HS-27A (cell line): Measurements from ENCODE around the gene FUOM.

Source experiments
- DNase-seq: peaks from one replicate; pipeline ENCODE4 v3.0.0-alpha.2; 2012; ENCODE audit warnings: low read depth, missing footprints

Gene FUOM

DNA sequence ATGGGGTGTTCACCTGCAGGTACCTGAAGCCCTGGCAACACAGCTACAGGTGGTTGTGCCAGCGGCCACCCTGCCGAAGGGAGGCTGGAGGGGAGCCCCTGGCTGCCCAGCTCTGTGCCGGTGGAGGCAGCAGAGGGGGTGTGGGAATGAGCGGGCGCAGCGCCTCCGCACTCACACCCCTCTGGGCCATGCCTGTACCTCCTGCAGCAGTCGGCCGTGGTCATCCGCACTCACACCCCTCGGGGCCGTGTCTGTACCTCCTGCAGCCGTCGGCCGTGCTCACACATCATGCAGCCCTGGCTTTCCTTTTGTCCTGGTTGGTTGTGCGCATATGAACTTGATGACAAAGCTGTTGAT lies 47.4 kb downstream of the FUOM start:
- DNase-seq: no peak

DNA sequence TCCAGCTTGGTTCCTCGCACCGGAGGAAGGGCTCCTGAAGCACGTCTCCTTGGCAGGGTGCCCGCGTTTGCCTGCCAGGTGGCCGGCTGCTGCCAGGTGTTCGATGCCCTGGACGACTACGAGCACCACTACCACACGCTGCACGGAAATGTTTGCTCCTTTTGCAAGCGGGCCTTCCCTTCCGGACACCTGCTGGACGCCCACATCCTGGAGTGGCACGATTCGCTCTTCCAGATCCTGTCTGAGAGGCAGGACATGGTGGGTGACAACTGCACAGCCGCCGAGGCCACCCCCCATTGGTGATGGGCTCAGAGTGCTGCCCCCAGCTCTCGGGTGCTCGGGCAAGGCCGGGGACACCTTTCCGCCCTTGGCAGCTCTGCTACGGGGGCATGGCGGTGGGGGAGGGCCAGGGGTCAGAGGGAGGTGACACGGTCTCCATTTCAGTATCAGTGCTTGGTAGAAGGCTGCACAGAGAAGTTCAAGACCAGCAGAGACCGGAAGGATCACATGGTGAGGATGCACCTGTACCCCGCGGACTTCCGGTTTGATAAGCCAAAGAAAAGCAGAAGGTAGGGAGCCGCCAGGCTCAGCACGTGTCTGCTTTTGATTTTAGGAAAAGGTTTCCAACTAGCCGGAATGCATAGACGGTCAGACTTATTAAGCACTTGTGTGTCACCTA lies 48.0 kb downstream of the FUOM start:
- DNase-seq: no peak

DNA sequence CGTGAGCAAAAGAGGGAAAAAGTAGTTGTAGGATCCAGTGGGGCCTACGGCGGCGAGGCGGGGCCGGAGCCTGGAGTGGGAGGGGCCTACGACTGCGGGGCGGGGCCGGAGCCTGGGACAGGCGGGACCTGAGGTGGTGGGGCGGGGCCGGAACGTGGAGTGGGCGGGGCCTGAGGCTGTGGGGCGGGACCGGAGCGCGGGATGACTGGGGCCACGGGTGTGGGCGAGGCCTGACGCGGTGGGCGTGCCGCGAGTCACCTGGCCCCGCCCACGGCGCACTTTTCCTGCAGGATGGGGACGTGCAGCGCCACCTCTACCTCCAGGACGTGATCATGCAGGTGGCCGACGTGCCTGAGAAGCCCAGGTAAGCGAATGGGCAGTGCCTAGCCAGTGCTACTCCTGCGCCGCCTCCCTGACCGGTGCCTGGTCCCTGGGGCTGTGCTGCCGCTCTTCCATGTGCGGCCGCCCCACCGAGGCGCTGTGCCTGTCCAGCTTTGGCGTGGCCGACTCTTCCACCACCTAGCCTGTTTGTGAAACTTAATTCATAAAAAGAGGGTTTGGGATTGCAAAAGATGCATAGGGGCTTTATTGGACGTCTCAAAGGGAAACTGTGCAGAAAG lies 48.6 kb downstream of the FUOM start:
- DNase-seq: no peak

DNA sequence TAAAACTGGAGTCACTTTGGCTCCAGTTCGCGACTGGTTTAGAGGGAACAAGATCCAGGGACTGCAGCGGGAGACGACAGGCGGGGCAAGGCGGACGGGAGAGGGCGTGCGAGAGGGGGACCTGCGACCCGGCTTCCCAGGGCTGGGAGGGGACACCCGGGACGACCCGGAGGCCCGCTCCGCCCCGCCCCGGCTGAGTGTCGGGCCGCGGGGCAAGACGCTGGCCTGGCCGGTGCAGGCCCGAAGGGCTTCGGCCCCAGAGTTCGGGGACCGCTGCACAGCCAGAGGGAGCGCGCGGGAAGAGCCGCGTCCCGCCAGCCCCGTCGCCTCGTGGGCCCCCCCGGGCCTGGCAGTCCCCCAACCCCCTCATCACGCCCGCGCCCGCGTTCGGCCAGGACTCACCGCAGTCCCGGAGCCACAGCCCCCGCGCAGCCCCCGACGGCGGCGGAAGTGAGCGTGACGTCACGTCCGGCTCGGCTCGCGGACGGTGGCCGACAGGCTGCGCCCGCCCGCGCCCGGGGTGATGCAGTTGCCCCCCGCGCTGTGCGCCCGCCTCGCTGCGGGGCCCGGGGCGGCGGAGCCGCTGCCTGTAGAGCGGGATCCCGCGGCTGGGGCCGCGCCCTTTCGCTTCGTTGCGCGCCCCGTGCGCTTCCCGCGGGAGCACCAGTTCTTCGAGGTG lies 49.3 kb downstream of the FUOM start, which contains the start of the genes TUBGCP2 and ZNF511:
TSS of gene TUBGCP2 (minus strand) at position 452 of the 679 bp plus-strand sequence. CDS start 5,931 bp downstream, outside the sequence.
TSS of gene ZNF511 (plus strand) at position 494 of the 679 bp plus-strand sequence. CDS start at position 524, 30 bp downstream.
- DNase-seq: no peak

DNA sequence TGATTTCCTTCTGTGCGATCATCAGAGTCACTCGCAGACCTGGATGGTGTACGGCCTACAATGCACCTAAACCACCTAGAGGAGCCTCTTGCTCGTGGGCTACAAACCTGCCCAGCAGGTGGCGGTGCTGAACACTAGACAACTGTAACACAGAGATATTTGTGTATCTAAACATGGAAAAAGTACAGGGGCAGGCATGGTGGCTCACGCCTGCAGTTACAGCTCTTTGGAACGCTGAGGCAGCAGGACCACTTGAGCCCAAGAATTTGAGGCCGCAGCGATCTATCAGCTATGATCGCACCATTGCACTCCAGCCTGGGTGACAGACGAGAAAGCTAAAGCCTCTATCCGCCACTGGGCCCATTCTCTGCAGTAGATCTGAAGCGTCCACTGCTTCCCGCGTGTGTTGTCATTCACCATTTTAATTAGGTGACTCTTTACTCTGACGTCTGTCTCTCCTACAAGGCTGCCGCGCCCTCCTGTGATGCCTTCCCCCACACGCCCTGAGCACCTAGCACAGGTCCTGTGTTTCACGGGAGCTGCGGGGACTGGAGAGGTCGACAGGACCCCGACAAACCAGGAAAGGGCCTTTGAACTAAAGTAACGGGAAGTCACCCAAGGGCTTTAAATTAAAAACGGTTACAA lies 49.9 kb downstream of the FUOM start:
- no peak for DNase-seq

DNA sequence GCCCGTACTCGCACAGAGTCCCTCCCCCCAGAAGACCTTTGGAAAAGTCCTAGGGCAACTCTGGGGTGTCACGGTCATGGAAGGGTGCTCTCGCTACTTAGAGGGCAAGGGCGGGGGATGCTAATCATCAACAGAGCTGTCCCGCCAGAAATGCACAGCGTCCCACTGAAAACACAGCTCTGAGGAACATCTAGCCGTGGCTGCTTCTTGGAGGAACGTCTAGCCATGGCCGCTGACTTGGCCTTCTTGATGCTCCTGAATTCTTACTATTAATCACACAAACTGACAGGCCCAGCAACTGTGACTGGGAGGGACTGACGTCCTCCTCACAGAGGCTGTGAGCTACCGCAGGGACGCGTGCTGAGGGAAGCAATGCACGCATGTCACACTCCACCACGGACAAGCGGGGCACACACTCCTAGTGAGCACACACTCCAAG lies 50.9 kb downstream of the FUOM start:
- no peak for DNase-seq

DNA sequence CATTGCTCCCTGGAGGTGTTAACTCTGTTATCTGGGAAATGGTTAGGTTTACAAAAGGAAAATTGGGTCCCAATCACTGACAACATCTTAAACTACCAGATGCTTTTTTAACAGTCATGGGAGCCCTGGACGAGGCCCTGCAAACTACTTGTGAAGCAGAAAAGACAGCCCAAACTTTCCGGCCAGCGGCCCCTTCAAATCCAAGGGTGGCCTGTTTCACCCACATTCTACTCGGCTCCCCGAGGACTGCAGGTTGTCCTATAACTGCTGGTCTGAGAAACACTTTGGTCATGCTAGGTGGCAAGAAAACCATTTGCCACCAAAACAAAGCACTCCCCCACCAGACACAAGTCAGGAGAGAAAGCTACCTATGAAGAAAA lies 51.7 kb downstream of the FUOM start:
- DNase-seq: no peak
